Measurements from ENCODE around the gene PIGB.
"Not testable (repeated sequence)": the region's sequence is repeated elsewhere in the genome, so short reads cannot be mapped to it uniquely, and the experiment has no call there.

Gene PIGB
- 14.9 to 29.3 (median 23.0) reads per million in 9 experiments for total RNA-seq

- no peaks in the 10 kb centered on the region for H3K9me3 Mint-ChIP-seq
- ATAC-seq (replicated peaks) (peak; percentile 88), DNase-seq (peak; percentile 76 to 79 (median 78))
- peaks cover 36% of the 10 kb centered on the region for H3K36me3 Mint-ChIP-seq (ENCODE audit: insufficient read depth)
- peaks cover 45 to 46% of the 10 kb centered on the region in 2 donors for H3K4me1 Mint-ChIP-seq (ENCODE audit: low read depth in 2 of 2)
- no peaks in the 10 kb centered on the region for H3K27me3 Mint-ChIP-seq
- peak within 1 kb of the TSS; percentile 100 for H3K27ac Mint-ChIP-seq
- H3K4me3 Mint-ChIP-seq, result peak within 1 kb of the TSS; percentile 97 to 98
These were observed at the start of gene PIGB, which contains the start of gene PIGBOS1 for GRCh38 chr15:55318588-55319494. PIGB (plus strand) TSS chr15:55319222; CDS start chr15:55319251, 29 bp downstream. PIGBOS1 (minus strand) TSS chr15:55319123; CDS start chr15:55317792, 1,331 bp downstream.

DNA sequence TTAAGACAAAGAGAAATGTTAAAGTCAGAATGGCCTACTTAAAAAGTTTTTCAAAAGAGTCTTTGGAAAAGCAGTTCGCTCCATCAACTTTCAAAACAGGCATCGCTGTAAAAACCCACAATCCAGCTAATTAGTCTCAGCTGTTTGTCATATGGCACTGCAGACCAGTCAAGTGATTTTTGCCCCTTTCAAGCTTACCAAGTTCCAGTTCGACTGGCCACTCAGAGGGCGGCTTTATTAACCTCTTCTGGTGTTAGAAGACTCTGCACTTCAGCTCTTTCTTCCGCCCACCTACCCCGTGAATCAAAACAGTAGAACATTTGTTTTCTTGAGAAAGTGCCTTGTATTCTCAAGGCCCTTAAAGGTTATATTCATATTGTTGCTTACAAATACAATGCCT is 48.7 kb upstream of the PIGB start:
- Mint-ChIP-seq H3K27me3 (no peaks in the 10 kb centered on the region), H3K4me1 (ENCODE audit: low read depth in 2 of 2) (peaks cover 73 to 91% of the 10 kb centered on the region in 2 donors), H3K4me3 (peak overlapping the region; percentile 59 to 66)

DNA sequence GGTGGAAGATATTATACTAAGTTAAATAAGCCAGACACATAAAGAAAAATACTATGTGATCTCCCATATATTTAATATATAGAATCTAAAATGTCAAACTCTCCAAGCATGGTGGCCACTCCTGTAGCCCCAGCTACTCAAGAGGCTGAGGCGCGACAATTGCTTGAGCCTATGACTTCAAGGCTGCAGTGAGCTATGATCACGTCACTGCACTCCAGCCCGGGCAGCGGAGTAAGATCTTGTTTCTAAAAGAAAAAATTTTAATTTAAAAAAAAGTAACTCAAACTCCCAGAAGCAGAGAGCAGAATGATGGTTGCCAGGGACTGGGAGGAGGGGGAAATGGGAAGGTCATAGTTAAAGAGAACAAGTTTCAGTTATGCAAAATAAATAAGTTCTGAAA is 42.7 kb upstream of the PIGB start:
- Mint-ChIP-seq H3K27me3 (no peaks in the 10 kb centered on the region), H3K4me1 (ENCODE audit: low read depth in 2 of 2) (peaks cover 65 to 87% of the 10 kb centered on the region in 2 donors), H3K9me3 (no peaks in the 10 kb centered on the region), H3K4me3 (peak overlapping the region; percentile 68 to 86), H3K36me3 (ENCODE audit: insufficient read depth) (peaks cover 23% of the 10 kb centered on the region), H3K27ac (peak overlapping the region; percentile 93 to 97)
- no peak for DNase-seq
- ATAC-seq (replicated peaks), result no peak

More for the DNA sequence above, 48.7 kb upstream of the PIGB start:
- Mint-ChIP-seq H3K9me3 (no peaks in the 10 kb centered on the region), H3K36me3 (ENCODE audit: insufficient read depth) (peaks cover 14% of the 10 kb centered on the region), H3K27ac (peak overlapping the region; percentile 93)
- no peak for DNase-seq
- ATAC-seq (replicated peaks), result no peak

GRCh38 chr15:55277116-55277564 is 41.9 kb upstream of the PIGB start:
- Mint-ChIP-seq H3K4me1 (ENCODE audit: low read depth in 2 of 2) (peaks cover 67 to 87% of the 10 kb centered on the region in 2 donors), H3K36me3 (ENCODE audit: insufficient read depth) (peaks cover 23% of the 10 kb centered on the region), H3K27ac (peak overlapping the region; percentile 93 to 97), H3K27me3 (no peaks in the 10 kb centered on the region), H3K4me3 (peak overlapping the region; percentile 68 to 86), H3K9me3 (no peaks in the 10 kb centered on the region)
- ATAC-seq (replicated peaks) (peak; percentile 58), DNase-seq (peak; percentile 43 to 55 (median 44))

DNA sequence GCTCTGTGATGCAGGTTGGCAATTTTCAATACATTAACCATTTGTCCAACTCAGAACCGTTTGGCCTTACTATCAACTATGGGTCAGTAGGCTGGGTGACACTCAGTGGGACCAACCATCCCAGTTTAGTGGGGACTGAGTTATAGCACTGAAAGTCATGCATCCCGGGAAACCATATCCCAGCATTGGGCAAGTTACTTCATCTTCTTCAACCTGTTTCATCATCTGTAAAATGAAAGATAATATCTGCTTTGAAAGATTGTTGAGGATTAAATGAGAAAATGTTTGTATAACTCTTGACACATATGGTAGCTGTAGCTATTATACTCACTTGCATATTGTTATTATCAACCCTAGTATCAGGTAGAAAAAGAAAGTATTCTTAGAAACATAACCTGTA is 41.3 kb upstream of the PIGB start:
- Mint-ChIP-seq H3K9me3 (no peaks in the 10 kb centered on the region), H3K4me1 (ENCODE audit: low read depth in 2 of 2) (peaks cover 68 to 89% of the 10 kb centered on the region in 2 donors), H3K27me3 (no peaks in the 10 kb centered on the region), H3K4me3 (peak overlapping the region; percentile 68 to 86), H3K27ac (peak overlapping the region; percentile 93 to 97), H3K36me3 (ENCODE audit: insufficient read depth) (peaks cover 28% of the 10 kb centered on the region)
- ATAC-seq (replicated peaks) (no peak), DNase-seq (no peak)

- DNase-seq, result no peak
- Mint-ChIP-seq H3K27me3 (no peaks in the 10 kb centered on the region), H3K4me3 (peak overlapping the region; percentile 64 to 86), H3K36me3 (ENCODE audit: insufficient read depth) (peaks cover 32% of the 10 kb centered on the region), H3K9me3 (no peaks in the 10 kb centered on the region), H3K4me1 (ENCODE audit: low read depth in 2 of 2) (peaks cover 71 to 91% of the 10 kb centered on the region in 2 donors), H3K27ac (peak overlapping the region; percentile 93 to 97)
- ATAC-seq (replicated peaks), result no peak
These were observed 39.8 kb upstream of the PIGB start for GRCh38 chr15:55279100-55279745.

GRCh38 chr15:55279746-55280351 is 39.2 kb upstream of the PIGB start:
- H3K27me3 Mint-ChIP-seq, result no peaks in the 10 kb centered on the region
- H3K27ac Mint-ChIP-seq, result peak overlapping the region; percentile 93 to 97
- peak overlapping the region; percentile 64 to 86 for H3K4me3 Mint-ChIP-seq
- H3K9me3 Mint-ChIP-seq, result no peaks in the 10 kb centered on the region
- ATAC-seq (replicated peaks) (peak; percentile 68), DNase-seq (peak; percentile 39 to 43 (median 41))
- H3K36me3 Mint-ChIP-seq (ENCODE audit: insufficient read depth), result peaks cover 32% of the 10 kb centered on the region
- peaks cover 75 to 93% of the 10 kb centered on the region in 2 donors for H3K4me1 Mint-ChIP-seq (ENCODE audit: low read depth in 2 of 2)

GRCh38 chr15:55280589-55280988 is 38.4 kb upstream of the PIGB start:
- DNase-seq; H3K27me3 Mint-ChIP-seq; H3K9me3 Mint-ChIP-seq; ATAC-seq (replicated peaks): not testable (repeated sequence)
- H3K36me3 Mint-ChIP-seq (ENCODE audit: insufficient read depth), result peaks cover 33% of the 10 kb centered on the region
- H3K4me1 Mint-ChIP-seq (ENCODE audit: low read depth in 2 of 2), result peaks cover 75 to 93% of the 10 kb centered on the region in 2 donors
- H3K27ac Mint-ChIP-seq, result peak overlapping the region; percentile 93 to 97
- peak overlapping the region in 1 of 2 donors; percentile 96 for H3K4me3 Mint-ChIP-seq

DNA sequence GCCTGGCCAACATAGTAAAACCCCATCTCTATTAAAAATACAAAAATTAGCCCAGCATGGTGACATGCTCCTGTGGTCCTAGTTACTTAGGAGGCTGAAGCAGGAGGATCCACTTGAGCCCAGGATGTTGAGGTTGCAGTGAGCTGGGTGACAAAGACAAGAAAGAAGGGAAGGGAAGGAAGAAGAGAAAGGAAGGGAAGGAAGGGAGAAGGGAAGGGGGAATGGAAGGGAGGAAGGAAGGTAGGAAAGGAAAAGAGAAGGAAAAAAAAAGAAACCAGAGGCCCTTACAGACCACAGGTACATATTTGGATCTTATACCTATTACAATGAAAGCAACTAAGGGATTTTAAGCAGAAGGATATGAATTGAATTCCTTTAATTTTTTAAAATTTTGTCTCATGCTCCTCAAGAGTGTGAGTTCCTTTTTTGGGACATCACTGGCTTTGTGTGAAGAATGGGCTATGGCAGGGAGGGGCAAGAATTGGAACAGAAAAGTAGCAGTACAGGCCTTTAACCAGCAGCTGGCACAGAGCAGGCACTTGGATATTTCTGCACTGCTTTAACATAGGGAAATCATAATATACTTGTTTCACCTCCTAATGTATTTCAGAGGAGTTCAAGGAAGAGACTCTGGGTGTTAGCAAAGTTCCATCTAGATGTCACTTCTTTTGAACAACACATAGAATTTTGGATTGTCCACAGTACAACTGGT is 37.3 kb upstream of the PIGB start:
- ATAC-seq (replicated peaks), result no peak
- no peaks in the 10 kb centered on the region for H3K27me3 Mint-ChIP-seq
- peak overlapping the region; percentile 93 to 97 for H3K27ac Mint-ChIP-seq
- DNase-seq, result no peak
- peaks cover 34% of the 10 kb centered on the region for H3K36me3 Mint-ChIP-seq (ENCODE audit: insufficient read depth)
- no peaks in the 10 kb centered on the region for H3K9me3 Mint-ChIP-seq
- H3K4me3 Mint-ChIP-seq, result peak overlapping the region; percentile 91 to 96
- H3K4me1 Mint-ChIP-seq (ENCODE audit: low read depth in 2 of 2), result peaks cover 81 to 95% of the 10 kb centered on the region in 2 donors

- Mint-ChIP-seq H3K36me3 (ENCODE audit: insufficient read depth) (peaks cover 31% of the 10 kb centered on the region), H3K4me1 (ENCODE audit: low read depth in 2 of 2) (peaks cover 76 to 94% of the 10 kb centered on the region in 2 donors), H3K9me3 (no peaks in the 10 kb centered on the region), H3K27ac (peak overlapping the region; percentile 93 to 97), H3K4me3 (peak overlapping the region; percentile 91 to 96), H3K27me3 (no peaks in the 10 kb centered on the region)
- DNase-seq, result peak in 2 of 3 experiments; percentile 27 to 36
- peak; percentile 64 for ATAC-seq (replicated peaks)
These were observed 36.7 kb upstream of the PIGB start for GRCh38 chr15:55282284-55282833.

DNA sequence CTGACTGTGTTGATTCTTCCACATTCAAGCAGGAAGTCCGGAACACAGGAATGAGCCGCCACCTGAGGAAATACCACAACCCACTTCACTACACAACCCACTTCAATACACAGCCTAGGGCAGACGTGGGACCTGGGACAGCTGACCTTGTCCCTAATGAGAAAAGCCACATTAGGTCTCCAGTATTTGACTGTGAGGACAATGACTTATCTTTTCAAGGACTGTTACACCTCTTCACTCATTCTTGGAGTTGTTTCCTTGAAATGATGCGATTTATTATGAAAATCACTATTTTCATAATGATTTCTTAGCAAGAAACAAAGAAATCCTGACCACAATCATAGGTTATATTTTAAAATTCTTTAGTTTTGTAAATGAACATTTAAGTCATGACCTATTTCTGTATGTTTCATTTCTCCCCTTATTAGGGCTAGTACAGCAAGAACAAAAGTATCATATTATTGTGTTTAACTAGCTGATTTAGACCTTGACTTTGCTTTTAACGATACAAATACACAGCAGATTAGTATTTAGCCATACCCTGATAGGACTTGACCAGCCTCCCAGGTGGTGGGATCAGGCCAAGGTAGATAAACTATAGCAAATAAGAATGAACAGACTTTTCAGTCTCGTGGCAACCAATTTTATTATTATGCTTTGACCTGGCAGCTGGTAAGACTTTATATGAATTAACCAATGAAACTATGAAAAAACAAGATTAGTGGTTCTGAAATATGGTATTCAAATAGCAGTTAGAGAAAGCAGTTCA is 35.5 kb upstream of the PIGB start:
- peaks cover 73 to 94% of the 10 kb centered on the region in 2 donors for H3K4me1 Mint-ChIP-seq (ENCODE audit: low read depth in 2 of 2)
- peaks cover 34% of the 10 kb centered on the region for H3K36me3 Mint-ChIP-seq (ENCODE audit: insufficient read depth)
- DNase-seq, result no peak
- ATAC-seq (replicated peaks), result no peak
- no peaks in the 10 kb centered on the region for H3K27me3 Mint-ChIP-seq
- peak overlapping the region; percentile 91 to 96 for H3K4me3 Mint-ChIP-seq
- H3K9me3 Mint-ChIP-seq, result no peaks in the 10 kb centered on the region
- peak overlapping the region; percentile 93 to 97 for H3K27ac Mint-ChIP-seq

- Mint-ChIP-seq H3K4me3 (peak overlapping the region; percentile 96), H3K36me3 (ENCODE audit: insufficient read depth) (peaks cover 38% of the 10 kb centered on the region), H3K9me3 (no peaks in the 10 kb centered on the region), H3K4me1 (ENCODE audit: low read depth in 2 of 2) (peaks cover 71 to 90% of the 10 kb centered on the region in 2 donors), H3K27me3 (no peaks in the 10 kb centered on the region), H3K27ac (peak overlapping the region; percentile 93 to 97)
- ATAC-seq (replicated peaks) (no peak), DNase-seq (no peak)
These were observed 34.6 kb upstream of the PIGB start for GRCh38 chr15:55284426-55284825.
